BE2C (cell line): Measurements from ENCODE around the gene NEB.

Source experiments
- DNase-seq: peaks from one replicate; pipeline ENCODE4 v3.0.0-alpha.2; 2020
- H3K27me3 ChIP-seq: fragments of 250-450 bp; sonication (Bioruptor Pico); 2 replicates; pipeline ENCODE4 v1.5.1; 2020; ENCODE audit warnings: mild to moderate bottlenecking
- H3K36me3 ChIP-seq: fragments of 250-450 bp; sonication (Bioruptor Pico); 2 replicates; pipeline ENCODE4 v1.5.1; 2020; ENCODE audit warnings: mild to moderate bottlenecking
- H3K4me1 ChIP-seq: fragments of 250-450 bp; sonication (Bioruptor Pico); 2 replicates; pipeline ENCODE4 v1.5.1; 2020
- H3K4me3 ChIP-seq: 2 replicates; pipeline ENCODE4 v1.5.1; 2011; ENCODE audit warnings: low read depth, low read length
- H3K9me3 ChIP-seq: fragments of 250-450 bp; sonication (Bioruptor Pico); 2 replicates; pipeline ENCODE4 v1.5.1; 2020
- TF ChIP-seq, protein P1 (sequence below): IDR thresholded peaks from 2 replicates; pipeline ENCODE4 v1.5.1; 2012; ENCODE audit warnings: mild to moderate bottlenecking, low read depth, low read length

The NEB gene

DNA sequence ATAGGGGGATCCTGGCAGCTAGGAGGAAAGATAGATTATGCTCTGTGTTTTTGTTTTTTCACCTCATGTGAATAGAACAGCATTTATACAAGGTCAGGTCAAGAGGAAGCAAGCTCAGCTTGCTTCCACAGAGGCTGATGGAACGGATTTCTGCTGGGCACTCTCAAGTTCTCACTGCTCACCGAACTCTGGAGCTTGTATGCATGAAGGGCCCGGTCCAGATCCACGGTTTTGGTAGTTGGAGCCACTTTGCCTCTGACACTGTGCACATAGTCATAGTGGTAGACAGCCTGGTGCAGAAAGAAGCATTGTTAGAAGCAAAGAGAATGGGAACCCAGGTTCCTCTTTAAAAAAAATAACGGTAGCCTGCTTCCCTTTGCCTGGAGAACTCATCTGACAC, 182.7 kb downstream of the NEB start:
- Histone ChIP-seq H3K9me3 (no peaks in the 10 kb centered on the region), H3K27me3 (no peaks in the 10 kb centered on the region), H3K4me3 (no peak overlapping the region), H3K4me1 (no peaks in the 10 kb centered on the region), H3K36me3 (no peaks in the 10 kb centered on the region)
- DNase-seq, result no peak
- TF ChIP-seq, protein P1, sequence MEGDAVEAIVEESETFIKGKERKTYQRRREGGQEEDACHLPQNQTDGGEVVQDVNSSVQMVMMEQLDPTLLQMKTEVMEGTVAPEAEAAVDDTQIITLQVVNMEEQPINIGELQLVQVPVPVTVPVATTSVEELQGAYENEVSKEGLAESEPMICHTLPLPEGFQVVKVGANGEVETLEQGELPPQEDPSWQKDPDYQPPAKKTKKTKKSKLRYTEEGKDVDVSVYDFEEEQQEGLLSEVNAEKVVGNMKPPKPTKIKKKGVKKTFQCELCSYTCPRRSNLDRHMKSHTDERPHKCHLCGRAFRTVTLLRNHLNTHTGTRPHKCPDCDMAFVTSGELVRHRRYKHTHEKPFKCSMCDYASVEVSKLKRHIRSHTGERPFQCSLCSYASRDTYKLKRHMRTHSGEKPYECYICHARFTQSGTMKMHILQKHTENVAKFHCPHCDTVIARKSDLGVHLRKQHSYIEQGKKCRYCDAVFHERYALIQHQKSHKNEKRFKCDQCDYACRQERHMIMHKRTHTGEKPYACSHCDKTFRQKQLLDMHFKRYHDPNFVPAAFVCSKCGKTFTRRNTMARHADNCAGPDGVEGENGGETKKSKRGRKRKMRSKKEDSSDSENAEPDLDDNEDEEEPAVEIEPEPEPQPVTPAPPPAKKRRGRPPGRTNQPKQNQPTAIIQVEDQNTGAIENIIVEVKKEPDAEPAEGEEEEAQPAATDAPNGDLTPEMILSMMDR, result no peak

DNA sequence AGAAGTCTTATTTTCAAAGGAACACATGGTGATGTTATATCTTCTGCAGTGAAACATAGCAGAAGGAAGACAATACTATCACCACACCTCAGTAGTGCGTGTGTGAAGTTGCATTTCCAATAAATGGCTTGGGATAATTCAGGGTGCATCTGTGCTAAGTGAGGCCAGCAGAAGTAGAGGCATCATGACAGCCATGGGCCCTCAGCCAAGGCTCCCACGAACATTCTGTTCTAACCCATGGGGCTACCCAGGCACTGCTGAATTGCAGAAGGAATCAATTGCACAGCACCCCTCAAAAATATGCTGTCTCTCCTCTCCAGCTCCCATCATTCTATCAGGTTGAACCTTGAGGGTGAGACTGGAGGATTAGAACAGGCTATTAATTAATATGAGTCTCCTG, 185.1 kb downstream of the NEB start:
- no peak for DNase-seq
- Histone ChIP-seq H3K4me3 (no peak overlapping the region), H3K4me1 (no peaks in the 10 kb centered on the region), H3K36me3 (no peaks in the 10 kb centered on the region), H3K27me3 (no peaks in the 10 kb centered on the region), H3K9me3 (no peaks in the 10 kb centered on the region)
- TF ChIP-seq, protein P1, result no peak

DNA sequence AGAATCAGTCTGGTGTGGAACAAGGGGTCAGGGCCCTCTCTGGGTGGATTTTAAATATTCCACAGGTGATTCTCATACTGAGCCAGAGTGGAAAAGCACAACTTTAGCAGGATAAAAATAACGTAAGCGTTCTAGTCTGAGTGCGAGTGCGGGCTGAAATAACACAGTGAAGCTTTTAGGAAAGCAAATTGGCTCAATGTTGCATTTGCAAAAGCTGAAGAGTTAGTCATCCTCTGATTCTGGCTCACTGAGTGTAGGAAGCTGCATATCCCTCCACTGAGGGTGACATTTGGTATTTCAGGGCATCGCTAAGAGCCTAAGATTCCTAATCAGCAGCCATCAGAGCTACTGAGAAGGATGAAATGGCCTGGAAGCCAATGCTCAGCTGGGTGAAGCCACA, 189.8 kb downstream of the NEB start:
- Histone ChIP-seq H3K36me3 (no peaks in the 10 kb centered on the region), H3K4me3 (no peak overlapping the region), H3K9me3 (no peaks in the 10 kb centered on the region), H3K27me3 (no peaks in the 10 kb centered on the region), H3K4me1 (no peaks in the 10 kb centered on the region)
- DNase-seq, result no peak
- TF ChIP-seq, protein P1, result no peak

DNA sequence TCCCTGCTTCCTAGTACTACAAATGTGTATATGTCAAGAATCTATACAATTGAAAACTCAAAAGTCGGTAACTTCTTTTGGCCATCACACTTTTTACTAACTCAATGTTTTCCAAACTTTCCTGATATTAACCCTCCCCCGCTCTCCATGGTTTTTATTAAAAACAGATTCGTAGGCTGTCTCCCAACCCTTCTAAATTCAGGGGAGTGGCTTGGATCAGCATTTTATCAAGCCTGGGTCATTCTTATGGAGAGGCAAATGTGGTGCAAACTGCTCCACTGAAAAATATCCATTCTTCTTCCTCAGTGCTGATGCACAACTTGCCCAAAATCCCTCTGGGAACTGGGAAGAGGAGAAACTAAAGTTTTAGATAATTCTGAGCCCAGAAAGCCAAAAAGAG, 190.4 kb downstream of the NEB start:
- TF ChIP-seq, protein P1, result no peak
- H3K4me1 ChIP-seq, result no peaks in the 10 kb centered on the region
- no peaks in the 10 kb centered on the region for H3K36me3 ChIP-seq
- no peaks in the 10 kb centered on the region for H3K9me3 ChIP-seq
- no peak overlapping the region for H3K4me3 ChIP-seq
- H3K27me3 ChIP-seq, result no peaks in the 10 kb centered on the region
- no peak for DNase-seq

DNA sequence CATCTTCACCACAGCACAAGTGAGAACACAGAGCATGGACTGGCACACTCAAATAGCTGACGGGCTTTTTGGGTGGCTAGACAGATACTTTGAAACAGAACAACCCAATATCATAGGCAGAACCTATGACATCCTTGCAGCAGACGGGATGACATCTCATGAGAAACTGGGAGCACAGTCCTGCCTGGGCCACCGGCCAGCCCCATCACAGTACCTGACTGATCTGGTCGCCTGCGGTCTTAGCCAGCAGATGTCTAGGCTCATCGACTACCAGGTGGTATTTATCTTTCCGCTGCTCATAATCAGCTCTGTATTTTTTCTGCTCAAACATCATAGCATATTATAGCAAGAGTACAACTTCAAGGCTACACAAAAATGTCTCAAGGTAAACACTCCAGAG, 200.3 kb downstream of the NEB start:
- TF ChIP-seq, protein P1, result no peak
- no peaks in the 10 kb centered on the region for H3K36me3 ChIP-seq
- H3K4me3 ChIP-seq, result no peak overlapping the region
- H3K4me1 ChIP-seq, result no peaks in the 10 kb centered on the region
- H3K27me3 ChIP-seq, result no peaks in the 10 kb centered on the region
- DNase-seq, result no peak
- no peaks in the 10 kb centered on the region for H3K9me3 ChIP-seq

DNA sequence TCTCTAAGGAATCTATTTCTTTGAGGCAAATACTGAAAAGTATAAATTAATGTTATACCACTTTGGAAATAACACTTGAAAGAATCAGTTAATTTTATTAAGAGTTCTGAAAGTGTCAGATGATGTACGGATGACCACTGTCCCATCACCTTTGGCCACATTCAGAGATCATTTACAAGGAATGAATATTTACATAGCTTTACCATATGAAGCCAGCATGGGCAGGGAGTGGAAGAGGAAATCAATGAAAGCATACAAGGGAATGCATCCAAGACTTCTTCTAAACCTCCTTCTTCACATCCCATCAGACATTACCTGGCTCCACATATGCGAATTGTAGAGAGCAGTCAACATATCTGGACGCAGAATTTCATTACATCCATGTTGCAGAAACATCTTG, 201.1 kb downstream of the NEB start:
- Histone ChIP-seq H3K27me3 (no peaks in the 10 kb centered on the region), H3K4me1 (no peaks in the 10 kb centered on the region), H3K9me3 (no peaks in the 10 kb centered on the region), H3K4me3 (no peak overlapping the region), H3K36me3 (no peaks in the 10 kb centered on the region)
- no peak for DNase-seq
- TF ChIP-seq, protein P1, result no peak
